ENCODE data around the gene KRCC1.

The KRCC1 gene

GRCh38 chr2:88016960-88017779, 38.4 kb downstream of the KRCC1 start:
- Histone ChIP-seq H3K9ac (ENCODE audit: low read depth, low read length, poor library complexity) (peak overlapping the region; percentile 90), H4K91ac (ENCODE audit: low read depth, low read length, poor library complexity) (no peak overlapping the region)

GRCh38 chr2:88016086-88016959, 39.3 kb downstream of the KRCC1 start, which contains the start of gene RNU2-63P:
RNU2-63P (minus strand) TSS chr2:88016547.
- H3K14ac ChIP-seq (ENCODE audit: low read length) = no peak within 1 kb of the TSS
- no peak within 1 kb of the TSS for H4K8ac ChIP-seq (ENCODE audit: low read depth, low read length)
- no peak within 1 kb of the TSS for H2AK5ac ChIP-seq (ENCODE audit: low read depth, low read length)
- peak within 1 kb of the TSS; percentile 86 for H2AFZ ChIP-seq (ENCODE audit: low read length)
- H2BK120ac ChIP-seq (ENCODE audit: low read depth, low read length) = peak within 1 kb of the TSS; percentile 63
- H3K9ac ChIP-seq (ENCODE audit: low read depth, low read length, poor library complexity) = peak within 1 kb of the TSS; percentile 90
- H2BK15ac ChIP-seq (ENCODE audit: low read length) = peak within 1 kb of the TSS; percentile 95
- H3K4ac ChIP-seq (ENCODE audit: low read length) = no peak within 1 kb of the TSS
- peak within 1 kb of the TSS; percentile 59 to 81 for H3K4me3 ChIP-seq (ENCODE audit: low read length in 2 of 2)
- peak within 1 kb of the TSS; percentile 88 for H3K23ac ChIP-seq (ENCODE audit: low read depth, low read length, poor library complexity)
- H3K9me3 ChIP-seq (replicated peaks in 1 of 2; ENCODE audit: control insufficient read depth in 2 of 2, insufficient read depth in 1 of 2, low read depth in 1 of 2, low read length in 2 of 2) = no peaks in the 10 kb centered on the region
- peak within 1 kb of the TSS; percentile 78 for H3K4me2 ChIP-seq (ENCODE audit: insufficient read depth, low read length, poor library complexity, severe bottlenecking)
- H2BK12ac ChIP-seq (ENCODE audit: low read length) = no peak within 1 kb of the TSS
- peaks cover 4 to 18% of the 10 kb centered on the region in 2 donors for H3K4me1 ChIP-seq (ENCODE audit: control insufficient read depth in 2 of 2, insufficient read depth in 1 of 2, low read depth in 1 of 2, low read length in 2 of 2)
- H3K36me3 ChIP-seq (replicated peaks in 1 of 2; ENCODE audit: control insufficient read depth in 2 of 2, insufficient read depth in 2 of 2, low read length in 2 of 2) = no peaks in the 10 kb centered on the region
- no peak within 1 kb of the TSS for H2BK5ac ChIP-seq (ENCODE audit: low read length)
- no peak within 1 kb of the TSS for H4K91ac ChIP-seq (ENCODE audit: low read depth, low read length, poor library complexity)
- H3K27me3 ChIP-seq (ENCODE audit: control insufficient read depth in 3 of 3, insufficient read depth in 3 of 3, low read depth in 1 of 3, low read length in 3 of 3) = no peaks in the 10 kb centered on the region
- peak within 1 kb of the TSS; percentile 97 for H3K18ac ChIP-seq (ENCODE audit: low read length)
- peak within 1 kb of the TSS; percentile 60 for H3K27ac ChIP-seq (replicated peaks; ENCODE audit: low read length)
- DNase-seq (ENCODE audit: low spot score) = peak; percentile 76
- WGBS, 2 donors (ENCODE audit: extremely low coverage in 2 of 2, insufficient read length in 2 of 2, insufficient replicate concordance in 1 of 2) = no CpG with 5 or more reads among the region's 34 CpGs
- no peaks in the 10 kb centered on the region for H3K79me1 ChIP-seq (ENCODE audit: low read depth, low read length)

More at GRCh38 chr2:88016960-88017779, 38.4 kb downstream of the KRCC1 start:
- Histone ChIP-seq H3K4me3 (ENCODE audit: low read length in 2 of 2) (peak overlapping the region; percentile 59 to 81), H4K8ac (ENCODE audit: low read depth, low read length) (no peak overlapping the region), H3K18ac (ENCODE audit: low read length) (peak overlapping the region; percentile 97), H3K23ac (ENCODE audit: low read depth, low read length, poor library complexity) (peak overlapping the region; percentile 88), H2BK15ac (ENCODE audit: low read length) (peak overlapping the region; percentile 95), H2AK5ac (ENCODE audit: low read depth, low read length) (no peak overlapping the region), H3K79me1 (ENCODE audit: low read depth, low read length) (no peaks in the 10 kb centered on the region), H3K4ac (ENCODE audit: low read length) (no peak overlapping the region), H3K27ac (replicated peaks; ENCODE audit: low read length) (no peak overlapping the region), H3K36me3 (replicated peaks in 1 of 2; ENCODE audit: control insufficient read depth in 2 of 2, insufficient read depth in 2 of 2, low read length in 2 of 2) (no peaks in the 10 kb centered on the region), H2AFZ (ENCODE audit: low read length) (peak overlapping the region; percentile 86), H3K4me1 (ENCODE audit: control insufficient read depth in 2 of 2, insufficient read depth in 1 of 2, low read depth in 1 of 2, low read length in 2 of 2) (peaks cover 4 to 18% of the 10 kb centered on the region in 2 donors), H2BK120ac (ENCODE audit: low read depth, low read length) (peak overlapping the region; percentile 63), H3K9me3 (replicated peaks in 1 of 2; ENCODE audit: control insufficient read depth in 2 of 2, insufficient read depth in 1 of 2, low read depth in 1 of 2, low read length in 2 of 2) (no peaks in the 10 kb centered on the region), H3K4me2 (ENCODE audit: insufficient read depth, low read length, poor library complexity, severe bottlenecking) (peak overlapping the region; percentile 78), H2BK5ac (ENCODE audit: low read length) (no peak overlapping the region), H3K14ac (ENCODE audit: low read length) (no peak overlapping the region), H2BK12ac (ENCODE audit: low read length) (no peak overlapping the region), H3K27me3 (ENCODE audit: control insufficient read depth in 3 of 3, insufficient read depth in 3 of 3, low read depth in 1 of 3, low read length in 3 of 3) (no peaks in the 10 kb centered on the region)
- WGBS, 2 donors (ENCODE audit: extremely low coverage in 2 of 2, insufficient read length in 2 of 2, insufficient replicate concordance in 1 of 2) = no CpG with 5 or more reads among the region's 46 CpGs
- peak; percentile 65 for DNase-seq (ENCODE audit: low spot score)

DNA sequence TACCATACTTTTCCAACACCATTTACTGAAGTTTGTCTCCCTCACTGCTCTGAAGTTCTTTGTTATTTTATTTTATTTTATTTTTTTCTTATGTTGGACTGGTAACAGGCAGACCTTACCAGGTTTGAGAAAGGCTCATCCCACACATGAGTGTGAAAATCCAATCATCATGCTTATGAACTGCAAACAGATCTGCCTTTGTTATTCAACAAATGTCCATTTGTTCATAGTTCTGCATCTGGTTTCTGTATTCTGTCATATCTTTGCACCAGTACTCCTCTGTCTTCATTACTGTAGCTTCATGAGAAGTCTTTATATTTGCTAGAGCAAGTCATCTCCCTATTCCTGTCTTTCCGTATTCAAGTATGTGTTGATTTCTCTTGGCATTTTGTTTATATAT, 44.6 kb downstream of the KRCC1 start:
- H3K27me3 ChIP-seq (ENCODE audit: control insufficient read depth in 3 of 3, insufficient read depth in 3 of 3, low read depth in 1 of 3, low read length in 3 of 3) = no peaks in the 10 kb centered on the region
- no peak overlapping the region for H2BK120ac ChIP-seq (ENCODE audit: low read depth, low read length)
- H2AFZ ChIP-seq (ENCODE audit: low read length) = no peak overlapping the region
- H3K4ac ChIP-seq (ENCODE audit: low read length) = no peak overlapping the region
- H3K9me3 ChIP-seq (replicated peaks in 1 of 2; ENCODE audit: control insufficient read depth in 2 of 2, insufficient read depth in 1 of 2, low read depth in 1 of 2, low read length in 2 of 2) = no peaks in the 10 kb centered on the region
- no peak for DNase-seq (ENCODE audit: low spot score)
- no peaks in the 10 kb centered on the region for H3K4me1 ChIP-seq (ENCODE audit: control insufficient read depth in 2 of 2, insufficient read depth in 1 of 2, low read depth in 1 of 2, low read length in 2 of 2)
- H3K79me1 ChIP-seq (ENCODE audit: low read depth, low read length) = no peaks in the 10 kb centered on the region
- no peak overlapping the region for H4K91ac ChIP-seq (ENCODE audit: low read depth, low read length, poor library complexity)
- no peak overlapping the region for H2BK5ac ChIP-seq (ENCODE audit: low read length)
- no peak overlapping the region for H3K23ac ChIP-seq (ENCODE audit: low read depth, low read length, poor library complexity)
- H4K8ac ChIP-seq (ENCODE audit: low read depth, low read length) = no peak overlapping the region
- H2BK15ac ChIP-seq (ENCODE audit: low read length) = no peak overlapping the region
- no peak overlapping the region for H2AK5ac ChIP-seq (ENCODE audit: low read depth, low read length)
- no peak overlapping the region for H2BK12ac ChIP-seq (ENCODE audit: low read length)
- H3K9ac ChIP-seq (ENCODE audit: low read depth, low read length, poor library complexity) = no peak overlapping the region
- no peaks in the 10 kb centered on the region for H3K36me3 ChIP-seq (replicated peaks in 1 of 2; ENCODE audit: control insufficient read depth in 2 of 2, insufficient read depth in 2 of 2, low read length in 2 of 2)
- H3K14ac ChIP-seq (ENCODE audit: low read length) = no peak overlapping the region
- no peak overlapping the region for H3K27ac ChIP-seq (replicated peaks; ENCODE audit: low read length)
- no peak overlapping the region for H3K18ac ChIP-seq (ENCODE audit: low read length)
- WGBS, 2 donors (ENCODE audit: extremely low coverage in 2 of 2, insufficient read length in 2 of 2, insufficient replicate concordance in 1 of 2) = no CpG with 5 or more reads among the region's 1 CpG
- no peak overlapping the region for H3K4me2 ChIP-seq (ENCODE audit: insufficient read depth, low read length, poor library complexity, severe bottlenecking)
- H3K4me3 ChIP-seq (ENCODE audit: low read length in 2 of 2) = no peak overlapping the region

DNA sequence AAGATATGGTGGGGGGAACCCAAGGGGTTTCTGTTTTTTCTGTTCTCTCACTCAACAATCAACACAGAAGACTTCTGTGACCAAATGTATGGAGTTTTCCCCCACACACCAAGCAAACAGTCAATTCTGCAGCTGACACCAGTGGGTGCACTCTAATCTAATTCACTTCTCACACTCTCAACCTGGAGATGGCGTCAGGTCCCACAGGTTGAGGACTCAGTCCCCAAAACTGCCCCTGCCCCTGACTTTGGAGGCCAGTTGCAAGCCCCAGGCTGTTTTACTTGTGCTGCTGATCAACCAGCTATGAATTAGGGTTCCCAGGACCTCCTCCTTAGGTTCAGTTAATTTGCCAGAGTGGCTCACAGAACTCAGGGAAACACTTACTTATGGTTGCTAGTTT, 45.4 kb downstream of the KRCC1 start:
- DNase-seq (ENCODE audit: low spot score) = no peak
- H3K9me3 ChIP-seq (replicated peaks in 1 of 2; ENCODE audit: control insufficient read depth in 2 of 2, insufficient read depth in 1 of 2, low read depth in 1 of 2, low read length in 2 of 2) = no peaks in the 10 kb centered on the region
- H3K36me3 ChIP-seq (replicated peaks in 1 of 2; ENCODE audit: control insufficient read depth in 2 of 2, insufficient read depth in 2 of 2, low read length in 2 of 2) = no peaks in the 10 kb centered on the region
- no peak overlapping the region for H2BK120ac ChIP-seq (ENCODE audit: low read depth, low read length)
- no peak overlapping the region for H3K4me3 ChIP-seq (ENCODE audit: low read length in 2 of 2)
- H3K23ac ChIP-seq (ENCODE audit: low read depth, low read length, poor library complexity) = no peak overlapping the region
- no peak overlapping the region for H2AFZ ChIP-seq (ENCODE audit: low read length)
- no peaks in the 10 kb centered on the region for H3K4me1 ChIP-seq (ENCODE audit: control insufficient read depth in 2 of 2, insufficient read depth in 1 of 2, low read depth in 1 of 2, low read length in 2 of 2)
- H3K4me2 ChIP-seq (ENCODE audit: insufficient read depth, low read length, poor library complexity, severe bottlenecking) = no peak overlapping the region
- H3K4ac ChIP-seq (ENCODE audit: low read length) = no peak overlapping the region
- no CpG with 5 or more reads among the region's 1 CpG for WGBS, 2 donors (ENCODE audit: extremely low coverage in 2 of 2, insufficient read length in 2 of 2, insufficient replicate concordance in 1 of 2)
- no peak overlapping the region for H4K8ac ChIP-seq (ENCODE audit: low read depth, low read length)
- no peak overlapping the region for H3K18ac ChIP-seq (ENCODE audit: low read length)
- no peak overlapping the region for H3K14ac ChIP-seq (ENCODE audit: low read length)
- no peaks in the 10 kb centered on the region for H3K27me3 ChIP-seq (ENCODE audit: control insufficient read depth in 3 of 3, insufficient read depth in 3 of 3, low read depth in 1 of 3, low read length in 3 of 3)
- no peak overlapping the region for H2AK5ac ChIP-seq (ENCODE audit: low read depth, low read length)
- H2BK12ac ChIP-seq (ENCODE audit: low read length) = no peak overlapping the region
- no peak overlapping the region for H4K91ac ChIP-seq (ENCODE audit: low read depth, low read length, poor library complexity)
- no peak overlapping the region for H2BK15ac ChIP-seq (ENCODE audit: low read length)
- no peak overlapping the region for H3K27ac ChIP-seq (replicated peaks; ENCODE audit: low read length)
- no peak overlapping the region for H2BK5ac ChIP-seq (ENCODE audit: low read length)
- H3K79me1 ChIP-seq (ENCODE audit: low read depth, low read length) = no peaks in the 10 kb centered on the region
- H3K9ac ChIP-seq (ENCODE audit: low read depth, low read length, poor library complexity) = no peak overlapping the region

All from neuronal stem cell (in vitro differentiated cells).